ENCODE results near the gene TGFBR3.
"Not testable (repeated sequence)": the region's sequence is repeated elsewhere in the genome, so short reads cannot be mapped to it uniquely, and the experiment has no call there.

The TGFBR3 gene

DNA sequence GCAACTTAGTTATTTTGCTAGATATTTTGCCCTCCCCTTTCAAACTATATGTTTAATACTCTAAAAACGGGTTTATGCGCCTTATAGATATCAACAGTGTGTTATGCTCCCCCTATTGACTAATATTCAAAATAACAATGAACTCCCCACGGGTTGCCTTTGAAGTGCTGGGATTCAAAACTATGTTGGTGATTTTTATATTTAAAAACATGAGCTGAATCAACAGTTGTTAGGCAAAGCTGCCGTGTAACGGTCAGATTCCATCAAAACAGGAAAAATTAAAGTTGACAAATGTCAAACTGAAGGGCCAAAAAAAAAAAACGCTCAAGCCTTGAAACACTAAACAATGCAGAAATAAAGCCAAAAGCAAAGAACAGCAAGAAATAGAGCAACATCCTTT is 2.5 kb downstream of the TGFBR3 start:
- DNase-seq (ENCODE audit: low spot score), result peak; percentile 43

DNA sequence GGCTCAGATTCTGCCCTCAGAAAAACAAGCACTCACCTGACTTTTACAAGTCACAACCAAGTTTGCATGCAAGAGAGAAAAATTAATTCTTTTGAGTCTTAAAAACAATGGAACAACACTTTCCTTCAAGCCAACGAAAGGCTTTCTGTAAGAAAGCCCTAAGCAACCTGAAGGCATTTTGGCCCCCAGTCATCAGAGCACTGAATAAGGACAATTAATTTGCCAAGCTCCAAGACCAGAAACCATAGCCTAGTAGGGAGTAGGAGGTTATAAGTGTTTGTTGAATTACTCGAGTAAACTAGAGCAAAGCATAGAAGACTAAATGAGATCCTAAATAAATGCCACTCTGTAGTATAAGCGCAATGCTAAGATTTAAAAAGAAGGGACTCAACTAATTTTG is 4.7 kb downstream of the TGFBR3 start:
- DNase-seq (ENCODE audit: low spot score), result no peak

DNA sequence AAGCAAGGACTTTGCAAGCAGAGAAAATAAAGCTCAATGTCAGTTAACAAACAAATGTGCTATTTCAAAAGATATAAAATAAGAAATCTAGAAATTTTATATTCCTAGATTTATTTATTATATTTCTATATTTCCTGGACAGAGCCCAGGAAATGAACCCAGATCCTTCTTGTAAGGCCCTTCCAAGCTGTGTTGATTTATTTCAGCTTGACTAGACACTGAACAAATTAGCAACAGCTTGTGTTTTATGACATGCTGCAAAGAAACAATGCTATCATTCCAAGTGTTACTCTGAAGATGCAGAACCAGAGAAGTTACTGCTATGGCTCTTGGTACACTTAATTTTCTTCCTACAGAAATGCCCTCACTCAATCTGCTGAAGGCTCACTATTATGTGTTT is 6.2 kb downstream of the TGFBR3 start:
- DNase-seq (ENCODE audit: low spot score), result no peak

DNA sequence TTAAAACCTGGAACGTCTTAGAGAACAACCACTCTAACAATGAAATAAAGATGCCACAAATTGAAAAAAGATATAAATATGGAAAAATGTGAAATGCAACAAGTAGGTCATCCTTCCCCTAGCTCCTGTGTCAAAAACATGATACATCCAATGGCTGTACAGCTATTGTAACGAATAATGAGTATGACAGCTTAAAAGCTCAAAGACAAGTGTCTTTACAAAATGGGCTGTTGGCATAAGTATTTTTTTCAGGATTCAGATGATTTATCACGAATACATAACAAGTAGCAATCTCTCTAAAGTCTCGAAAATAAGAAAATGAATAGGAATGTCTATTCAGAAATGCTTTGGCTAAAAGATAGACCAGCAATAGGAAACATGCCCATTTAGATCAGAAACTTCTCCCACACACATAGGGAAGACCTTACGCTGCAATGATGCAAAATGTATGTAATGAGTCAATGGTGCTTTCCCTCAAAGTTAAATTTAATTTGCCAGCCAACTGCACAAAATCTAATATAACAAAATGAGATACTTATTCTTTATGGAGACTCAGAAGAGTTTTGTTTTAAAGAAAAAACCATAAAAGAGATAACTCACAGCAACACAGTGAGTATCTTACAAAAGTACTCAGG is 8.3 kb downstream of the TGFBR3 start:
- DNase-seq (ENCODE audit: low spot score), result no peak

DNA sequence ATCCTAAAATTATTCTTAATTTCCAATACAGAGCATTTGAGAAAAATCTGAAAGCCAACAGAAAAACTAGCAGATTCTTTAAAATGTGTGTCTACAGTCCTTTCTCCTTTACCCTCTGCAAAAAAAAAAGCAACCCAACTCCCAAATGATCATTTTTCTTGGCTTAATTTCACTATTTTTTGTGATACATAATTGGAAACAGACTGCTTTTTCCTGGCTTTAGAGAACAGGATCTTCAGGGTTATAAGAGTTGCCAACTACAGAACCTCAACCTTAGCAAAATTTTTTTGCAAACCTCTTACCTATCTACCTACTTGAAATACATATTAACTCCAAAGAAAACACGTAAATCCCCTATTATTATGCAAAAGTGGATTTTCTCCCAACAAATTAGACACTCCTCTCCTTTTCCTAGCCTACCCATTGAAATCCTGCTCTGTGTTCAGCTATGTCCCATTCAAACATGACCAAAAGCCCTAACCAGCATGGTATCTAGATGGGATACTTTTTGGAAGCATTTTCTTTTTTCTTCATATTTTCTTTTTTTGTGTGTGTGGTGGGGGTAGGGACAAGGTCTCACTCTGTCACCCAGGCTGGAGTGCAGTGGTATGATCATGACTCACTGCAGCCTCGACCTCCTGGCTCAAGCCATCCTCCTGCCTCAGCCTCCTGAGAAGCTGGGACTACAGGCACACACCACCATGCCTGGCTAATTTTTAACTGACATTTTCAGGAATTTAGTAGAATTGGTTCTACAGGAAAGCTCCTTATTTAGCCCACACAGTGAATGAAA is 9.0 kb downstream of the TGFBR3 start:
- no peak for DNase-seq (ENCODE audit: low spot score)

DNA sequence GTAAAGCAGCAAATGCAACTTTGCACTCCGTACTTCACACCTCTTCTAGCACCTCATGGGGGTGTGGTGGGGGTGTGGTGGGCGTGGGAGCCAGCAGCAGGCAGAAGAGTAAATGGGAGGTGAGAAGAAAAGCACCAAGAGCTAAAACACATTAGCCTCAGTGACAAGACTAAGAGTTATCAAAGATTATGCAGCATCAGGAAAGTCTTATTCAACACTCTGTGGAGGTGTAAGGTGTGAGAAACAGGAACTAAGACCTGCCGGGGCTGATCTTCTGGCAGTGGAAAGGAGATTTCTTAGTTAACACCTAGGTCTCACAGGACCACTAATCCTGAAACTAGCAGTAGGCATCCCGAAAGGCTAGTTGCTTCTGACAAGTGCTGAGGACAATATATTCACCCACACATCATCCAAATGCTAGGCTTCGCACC is 9.9 kb downstream of the TGFBR3 start:
- no peak for DNase-seq (ENCODE audit: low spot score)

DNA sequence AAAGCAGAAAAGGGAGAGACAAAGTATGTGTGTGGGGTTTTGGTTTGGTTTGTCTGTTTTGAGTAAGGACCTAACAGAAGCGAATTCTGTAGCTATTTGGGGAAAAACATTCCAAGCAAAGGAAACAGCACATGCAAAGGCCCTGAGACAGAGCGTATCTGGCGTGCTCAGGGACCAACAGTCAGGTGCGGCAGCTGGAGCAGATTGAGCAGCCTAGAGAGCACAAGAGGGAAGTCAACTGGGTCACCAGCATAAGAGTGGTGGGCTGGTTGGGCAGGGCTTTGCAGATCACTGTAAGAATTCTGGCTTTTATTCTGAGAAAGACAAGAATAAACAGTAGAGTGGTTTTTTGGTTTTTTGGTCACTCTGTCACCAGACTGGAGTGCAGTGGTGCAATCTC is 11.8 kb downstream of the TGFBR3 start:
- no peak for DNase-seq (ENCODE audit: low spot score)

DNA sequence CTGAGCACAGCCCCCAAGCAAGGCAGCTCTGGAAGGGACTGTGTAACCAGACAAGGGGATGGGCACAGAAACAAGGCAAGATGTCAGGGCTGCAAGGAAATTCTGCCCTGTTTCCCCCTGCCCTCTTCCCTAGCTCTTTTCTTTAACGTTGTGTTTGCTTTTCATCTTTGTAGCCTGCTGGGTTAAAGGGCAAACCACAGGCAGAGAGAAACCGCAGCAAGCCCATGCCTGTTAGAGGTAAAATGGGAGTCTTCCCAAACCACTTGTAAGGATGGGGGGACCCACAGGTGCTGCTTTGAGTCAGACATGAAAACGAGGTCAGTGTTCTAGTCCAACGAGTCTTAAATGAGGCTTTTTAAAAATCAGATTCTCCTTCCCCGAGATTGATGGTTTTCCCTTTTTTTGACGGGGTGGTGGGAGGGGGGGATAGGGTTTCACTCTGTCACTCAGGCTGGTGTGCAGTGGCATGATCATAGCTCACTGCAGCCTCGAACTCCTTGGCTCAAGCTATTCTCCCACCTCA is 13.3 kb downstream of the TGFBR3 start:
- DNase-seq (ENCODE audit: low spot score), result peak; percentile 63

DNA sequence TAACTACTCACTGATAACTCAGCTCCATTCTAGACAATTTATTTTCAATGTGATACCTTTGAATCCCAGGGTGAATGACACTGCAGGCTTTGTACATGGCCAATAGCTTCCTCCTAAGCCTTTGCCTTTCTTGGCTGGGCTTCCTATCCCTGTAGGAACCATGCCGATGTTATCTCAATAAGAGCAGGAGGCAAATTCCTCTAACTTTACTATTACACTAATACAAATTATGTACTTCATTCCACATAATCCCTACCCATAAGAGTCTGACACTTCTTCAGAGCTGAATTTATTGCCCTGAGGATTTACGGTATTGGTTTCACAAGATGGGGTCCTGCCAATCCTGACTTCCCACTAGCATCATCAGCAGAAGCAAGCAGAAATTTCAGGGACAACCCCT is 14.0 kb downstream of the TGFBR3 start:
- peak; percentile 43 for DNase-seq (ENCODE audit: low spot score)

DNA sequence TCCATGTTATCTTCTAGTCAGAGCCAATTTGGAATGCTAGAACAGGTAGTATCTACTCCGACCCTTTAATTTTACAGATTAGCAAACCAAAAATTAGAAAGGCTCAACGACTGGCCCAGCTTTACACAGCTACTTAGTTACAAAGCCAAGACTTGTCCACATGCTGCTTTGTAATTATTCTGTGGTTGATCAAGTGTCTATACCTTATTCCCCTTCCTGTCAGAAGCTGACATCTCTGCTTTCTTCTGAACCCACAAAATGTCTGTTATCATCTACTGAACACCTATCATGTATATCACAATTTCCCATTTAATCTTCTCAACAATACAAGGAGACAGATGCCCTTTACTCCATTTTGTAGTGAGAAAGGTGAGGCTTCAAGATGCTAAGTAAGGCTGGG is 15.6 kb downstream of the TGFBR3 start:
- no peak for DNase-seq (ENCODE audit: low spot score)

DNA sequence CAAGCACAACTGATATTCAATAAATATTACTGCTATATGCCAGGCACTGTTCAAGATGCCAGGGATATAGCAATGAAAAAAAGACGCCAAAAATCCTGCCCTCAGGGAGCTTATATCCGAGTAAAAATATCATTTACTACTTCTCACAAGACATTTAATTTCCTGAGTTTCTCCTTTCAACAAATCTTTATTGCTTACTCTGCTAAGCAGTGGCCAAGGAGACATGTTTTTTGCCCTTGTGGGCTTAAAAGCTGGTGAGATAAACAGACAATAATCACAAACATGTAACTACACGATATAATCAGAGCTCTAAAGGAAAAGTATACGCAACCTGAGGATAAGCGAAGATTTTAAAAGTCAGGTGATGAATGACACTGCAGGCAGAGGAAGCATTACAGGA is 19.5 kb downstream of the TGFBR3 start:
- DNase-seq (ENCODE audit: low spot score), result no peak

DNA sequence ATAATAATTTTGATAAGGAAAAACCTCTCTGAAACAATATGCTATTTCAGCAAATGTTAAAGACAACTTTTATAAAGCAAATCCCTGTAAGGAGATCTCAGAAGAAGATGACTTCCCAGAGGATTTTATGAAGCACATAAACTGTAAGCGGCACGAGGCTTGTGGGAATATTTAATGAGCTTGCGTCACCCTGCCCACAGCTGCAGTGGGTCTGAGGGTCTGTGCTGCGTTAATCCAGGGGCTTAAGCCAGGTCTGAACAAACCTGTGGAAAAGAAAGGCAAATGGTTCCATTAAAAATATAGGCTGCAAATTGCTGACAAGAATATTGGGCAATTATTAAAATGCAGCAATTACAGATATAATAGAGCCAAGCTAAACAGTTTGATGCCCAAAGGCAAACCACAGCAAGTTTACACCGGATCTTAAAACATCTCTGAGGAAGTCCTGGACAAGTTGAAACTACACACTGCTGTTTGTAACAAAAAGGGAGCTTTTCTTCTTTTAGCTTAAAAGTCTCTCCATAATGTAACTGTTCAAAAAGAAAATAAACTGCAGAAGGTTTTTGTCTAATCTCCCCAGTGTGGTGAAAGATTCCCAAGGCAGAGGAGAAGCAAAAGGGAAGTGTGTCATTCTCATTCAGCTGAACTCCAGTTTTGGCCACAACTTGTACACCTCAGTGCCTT is 21.8 kb downstream of the TGFBR3 start:
- no peak for DNase-seq (ENCODE audit: low spot score)

DNA sequence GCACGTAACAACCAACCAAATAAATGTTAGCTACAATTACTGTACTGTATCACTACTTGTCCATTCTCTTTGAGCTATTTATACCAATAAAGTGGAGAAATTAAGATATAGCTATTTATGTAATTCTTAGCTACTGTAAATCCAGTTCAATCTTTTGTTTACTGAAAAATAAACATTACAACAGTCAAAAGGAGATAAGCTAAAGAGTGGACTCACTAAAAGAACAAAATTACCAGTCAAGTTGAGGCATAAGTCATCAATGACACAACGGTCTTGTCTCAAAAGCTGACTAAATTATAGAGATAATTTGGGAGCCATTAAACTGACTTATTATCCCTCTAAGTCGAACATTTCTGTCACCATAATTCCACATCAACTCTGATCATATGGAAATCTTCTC is 22.5 kb downstream of the TGFBR3 start:
- no peak for DNase-seq (ENCODE audit: low spot score)

DNA sequence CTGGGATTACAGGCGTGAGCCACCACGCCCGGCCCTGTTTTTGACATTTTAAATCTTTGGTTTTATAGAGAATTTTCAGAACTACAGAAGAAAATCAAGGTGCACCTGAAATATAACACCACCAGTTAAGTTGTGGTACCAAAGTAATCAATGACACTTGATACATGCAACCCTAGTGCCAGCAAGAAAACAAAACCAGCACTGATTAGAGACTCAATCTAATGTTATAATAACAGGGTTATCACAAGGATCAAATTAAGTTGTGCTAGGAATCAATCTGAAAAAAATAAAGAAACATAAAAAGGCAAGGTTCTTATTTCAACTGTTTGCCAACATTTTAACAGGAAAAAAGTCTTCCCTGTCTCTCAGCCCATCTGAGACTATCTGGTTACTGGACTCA is 23.8 kb downstream of the TGFBR3 start:
- no peak for DNase-seq (ENCODE audit: low spot score)

DNA sequence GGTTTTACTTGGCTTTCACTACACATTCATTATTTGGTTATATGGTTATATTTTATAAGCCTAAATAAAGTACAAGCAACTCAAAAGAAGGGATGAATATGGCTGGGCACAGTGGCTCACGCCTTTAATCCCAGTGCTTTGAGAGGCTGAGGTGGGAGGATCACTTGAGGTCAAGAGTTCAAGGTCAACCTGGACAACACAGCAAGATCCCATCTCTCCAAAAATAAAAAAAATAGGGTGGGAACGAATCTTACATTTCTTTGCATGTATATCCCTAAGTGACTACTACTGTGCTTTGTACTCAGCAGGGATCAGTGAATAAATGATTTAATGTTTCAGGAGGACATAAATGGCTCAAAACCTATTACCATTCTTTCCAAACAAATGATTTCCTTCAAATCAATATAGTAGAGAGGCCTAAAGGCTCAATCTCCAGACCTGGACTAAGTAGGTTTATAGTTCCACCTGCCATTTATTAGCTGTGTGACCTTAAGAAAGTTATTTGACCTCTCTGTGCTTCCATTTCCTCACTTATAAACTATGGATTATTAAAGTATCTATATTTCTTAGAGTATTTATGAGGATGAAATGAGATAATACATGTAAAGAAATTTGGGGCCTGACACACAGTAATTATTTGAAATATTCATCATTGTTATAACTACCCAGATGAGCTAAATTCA is 28.3 kb downstream of the TGFBR3 start:
- no peak for DNase-seq (ENCODE audit: low spot score)

DNA sequence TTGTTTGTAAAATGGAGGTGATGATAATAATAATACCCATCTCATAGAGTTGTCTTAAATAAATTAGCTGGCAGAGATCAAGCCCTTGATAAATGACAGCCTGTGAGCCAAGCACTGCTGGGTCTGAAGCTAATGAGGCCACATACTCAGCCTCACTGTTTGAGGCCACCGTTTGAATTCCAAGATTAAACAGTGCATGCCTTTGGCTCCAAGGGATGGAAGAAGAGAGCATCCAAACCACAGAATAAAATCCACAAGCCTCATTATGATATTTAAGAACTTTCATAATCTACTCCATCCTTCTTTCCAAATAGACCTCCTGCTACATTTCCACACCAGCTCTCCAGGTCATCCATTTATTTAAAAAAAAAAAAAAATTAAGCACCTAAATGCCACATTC is 29.0 kb downstream of the TGFBR3 start:
- no peak for DNase-seq (ENCODE audit: low spot score)

DNA sequence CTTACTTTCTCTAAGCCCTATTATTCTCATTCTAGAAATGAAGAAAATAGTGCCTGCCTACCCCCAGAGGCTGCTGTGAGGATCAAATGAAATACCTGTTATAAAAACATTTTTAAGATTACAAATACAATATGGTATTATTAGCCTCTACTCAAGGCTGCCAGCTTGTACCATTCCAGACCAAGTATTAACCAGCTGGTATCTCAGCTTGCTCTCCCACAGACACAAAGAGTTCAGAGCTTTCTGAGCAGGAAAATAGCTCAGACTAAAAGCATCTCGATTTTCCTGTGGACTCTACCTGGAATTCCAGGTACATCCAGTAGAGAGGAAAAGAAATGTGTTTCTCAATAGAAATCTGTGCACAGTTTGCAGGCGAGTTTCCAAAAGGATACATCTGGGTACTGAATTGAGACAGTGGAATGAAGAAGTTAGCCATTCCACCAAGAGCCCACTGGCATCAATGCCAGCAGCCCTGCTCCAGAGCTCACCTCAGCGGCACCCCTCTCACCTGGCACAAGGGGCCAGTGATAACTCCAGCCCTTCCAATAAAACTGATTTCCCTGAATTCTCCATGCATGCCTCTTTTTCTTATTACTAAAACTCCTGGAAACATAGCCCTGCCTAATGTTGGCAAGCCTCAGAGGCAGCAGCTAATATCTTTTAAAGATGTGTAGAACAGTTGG is 31.0 kb downstream of the TGFBR3 start:
- DNase-seq (ENCODE audit: low spot score), result no peak

DNA sequence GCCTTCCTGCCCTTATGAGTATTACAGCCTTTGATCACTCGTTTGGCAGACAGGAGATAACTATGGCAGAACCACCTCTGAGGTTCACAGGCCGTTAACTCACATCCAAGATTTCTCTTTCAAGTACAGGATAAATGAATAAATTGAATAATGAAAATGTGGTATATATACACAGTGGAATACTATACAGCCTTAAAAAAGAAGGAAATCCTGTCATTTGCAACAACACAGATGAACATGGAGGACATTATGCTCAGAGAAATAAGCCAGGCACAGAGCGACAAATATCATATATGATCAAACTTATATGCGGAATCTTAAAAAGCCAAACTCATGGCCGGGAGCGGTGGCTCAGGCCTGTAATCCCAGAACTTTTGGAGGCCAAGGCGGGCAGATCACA is 32.6 kb downstream of the TGFBR3 start:
- DNase-seq (ENCODE audit: low spot score), result no peak

DNA sequence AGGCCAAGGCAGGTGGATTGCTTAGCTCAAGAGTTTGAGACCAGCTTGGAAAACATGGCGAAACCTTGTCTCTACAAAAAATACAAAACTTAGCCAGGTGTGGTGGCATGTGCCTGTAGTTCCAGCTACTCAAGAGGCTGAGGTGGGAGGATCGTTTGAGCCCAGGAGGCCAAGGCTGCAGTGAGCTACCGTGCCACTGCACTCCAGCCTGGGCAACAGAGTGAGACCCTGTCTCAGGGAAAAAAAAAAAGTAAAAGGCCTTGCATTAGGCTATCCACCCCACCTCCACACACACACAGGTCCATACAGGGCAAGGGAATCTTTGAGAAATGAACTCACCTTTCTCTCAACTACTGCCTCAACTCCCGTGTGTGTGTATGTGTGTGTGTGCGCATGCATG is 33.9 kb downstream of the TGFBR3 start:
- DNase-seq (ENCODE audit: low spot score), result not testable (repeated sequence)

DNA sequence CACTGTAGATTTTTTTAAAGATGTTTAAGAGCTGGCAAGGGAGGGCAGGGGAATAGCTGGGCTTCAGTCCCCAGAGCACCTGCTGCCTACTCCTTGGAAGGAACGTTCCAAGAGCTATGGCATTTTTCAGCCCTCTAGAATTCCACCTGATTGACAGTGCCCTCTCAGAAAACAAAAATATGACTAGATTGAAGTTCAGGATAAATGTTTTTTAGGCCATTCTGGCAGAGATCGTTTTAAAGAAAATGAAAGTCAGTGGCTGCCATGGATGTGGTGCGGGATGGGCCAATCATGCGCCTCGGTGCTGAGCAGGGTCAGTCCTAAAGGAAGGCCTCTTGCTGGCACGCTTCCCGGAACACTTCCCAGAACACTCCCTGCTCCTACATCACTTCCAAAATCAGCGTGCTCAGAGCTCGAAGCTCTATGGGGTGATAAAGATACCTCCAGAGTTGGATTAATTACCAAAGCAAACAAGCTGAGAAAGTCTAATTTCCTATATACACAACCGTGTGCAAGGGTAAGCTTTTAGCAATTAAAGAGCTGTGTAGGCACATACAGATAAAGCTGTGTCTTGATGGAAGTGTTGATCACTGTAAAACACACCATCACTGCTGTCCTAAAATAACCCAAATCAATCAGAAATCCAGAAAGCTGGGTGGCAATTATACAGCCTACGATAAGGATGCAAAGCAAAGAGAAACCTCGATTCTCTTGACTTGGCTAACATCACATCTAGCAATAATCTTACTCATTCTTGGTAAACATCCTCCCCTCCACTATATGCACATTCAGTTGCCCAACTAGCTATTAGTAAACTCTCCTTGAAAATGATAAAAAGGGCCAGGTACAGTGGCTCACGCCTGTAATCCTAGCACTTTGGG is 34.6 kb downstream of the TGFBR3 start:
- DNase-seq (ENCODE audit: low spot score), result peak; percentile 91

DNA sequence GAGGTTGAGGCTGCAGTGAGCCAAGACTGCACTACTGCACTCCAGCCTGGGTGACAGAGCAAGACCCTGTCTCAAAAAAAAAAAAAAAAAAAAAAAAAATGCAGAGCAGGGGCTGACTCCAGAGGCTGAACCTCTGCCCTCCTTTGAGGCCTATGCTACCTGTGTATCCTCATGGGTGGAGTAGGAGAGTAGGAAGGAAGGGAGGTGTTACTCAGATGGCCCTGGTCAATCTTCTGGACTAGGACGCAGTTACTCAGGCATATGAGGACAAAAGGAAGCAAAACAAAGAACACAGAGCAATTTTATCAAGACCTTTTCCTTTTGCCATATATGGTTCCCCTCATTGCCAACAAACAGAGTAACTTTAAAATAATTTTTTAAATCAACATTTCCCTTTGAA is 35.2 kb downstream of the TGFBR3 start:
- no peak for DNase-seq (ENCODE audit: low spot score)
